K562 (cell line): ENCODE data around the gene TIPIN. TPM values are rescaled to one million over a fixed set of nuclear protein-coding genes. Genes with fewer than 3 reads are reported as not detected.
A peak's percentile ranks its signal among the peaks of the same experiment; 100 is the strongest.

Source experiments
- ATAC-seq: fragments of 200-7000 bp; cut with Tn5 transposase; 3 replicates; pipeline ENCODE4 v1.9.1; 2020; ENCODE audit warnings: moderate library complexity
- BruUV-seq: library from RNA; stranded (reverse); fragments of 400-500 nt; replicated peaks from 2 replicates; lab custom pipeline; 2021; lab: Mats Ljungman, UMichigan
- CTCF ChIA-PET: fragments of 300-600 bp; formaldehyde crosslinking; extraction: SDS; loops from one replicate; lab custom pipeline; 2021; ENCODE audit warnings: low intra/inter-chr PET ratio; lab: Yijun Ruan, JAX
- POLR2A ChIA-PET: fragments of 300-600, 350-650 bp; sonication (Branson Sonifier 250); formaldehyde crosslinking; extraction: SDS; loops from one replicate; lab custom pipeline; 2021; ENCODE audit warnings: antibody characterized with exemption, inconsistent platforms; lab: Yijun Ruan, JAX
- DNase-seq, 4 experiments: peaks; one replicate each; pipeline versions ENCODE4 v3.0.0 to v3.0.0-alpha.2; 2011 to 2018; ENCODE audit warnings: low spot score in 3 of 4, mixed read lengths in 3 of 4; ENCODE audit errors: extremely low read depth in 1 of 4
- FAIRE-seq: peaks from 2 replicates; lab custom pipeline; 2011; peaks lifted over from hg19 to GRCh38; lab: Jason Lieb, UNC
- H2AFZ ChIP-seq: 2 replicates; pipeline ENCODE4 v1.6.0; 2011; ENCODE audit warnings: low read depth, low read length, control low read depth, inconsistent platforms
- H3K27ac ChIP-seq: fragments of 200-600 bp; 3 replicates; pipeline ENCODE4 v1.8.0; 2011; ENCODE audit warnings: low read depth, mild to moderate bottlenecking, control low read depth, inconsistent platforms, low read length, moderate library complexity, mixed read lengths; ENCODE audit errors: extremely low read depth
- H3K27me3 ChIP-seq, 2 experiments: fragments of 300-600 bp in 1 of 2; 2 replicates in 1 of 2; 3 replicates in 1 of 2; pipeline versions ENCODE4 v1.6.0 to v1.8.0; 2011; ENCODE audit warnings: inconsistent platforms in 2 of 2, low read length in 2 of 2, mild to moderate bottlenecking in 1 of 2, mixed read lengths in 1 of 2, moderate library complexity in 1 of 2; ENCODE audit not compliant: control insufficient read depth in 2 of 2, insufficient read depth in 2 of 2
- H3K36me3 ChIP-seq: fragments of 300-600 bp; 3 replicates; pipeline ENCODE4 v1.8.0; 2011; ENCODE audit warnings: mild to moderate bottlenecking, low read length, inconsistent platforms; ENCODE audit not compliant: control insufficient read depth, insufficient read depth
- H3K4me1 ChIP-seq, 2 experiments: fragments of 200-600 bp in 1 of 2; replicated peaks in 1 of 2; 2 replicates in 1 of 2; 3 replicates in 1 of 2; pipeline versions ENCODE4 v1.5.1 to v1.8.0; 2011; ENCODE audit warnings: inconsistent platforms in 2 of 2, low read length in 2 of 2, mild to moderate bottlenecking in 1 of 2, mixed read lengths in 1 of 2, moderate library complexity in 1 of 2; ENCODE audit not compliant: control insufficient read depth in 2 of 2, insufficient read depth in 2 of 2
- H3K4me2 ChIP-seq: 2 replicates; pipeline ENCODE4 v1.6.1; 2011; ENCODE audit warnings: low read length, control low read depth, inconsistent platforms, mixed read lengths; ENCODE audit not compliant: insufficient read depth
- H3K4me3 ChIP-seq: fragments of 200-600 bp; sonication (generic), shearing (Covaris generic); 2 replicates; pipeline ENCODE4 v1.5.1; 2016; ENCODE audit warnings: control low read depth, inconsistent platforms
- H3K79me2 ChIP-seq: fragments of 200-600 bp; 3 replicates; pipeline ENCODE4 v1.8.0; 2011; ENCODE audit warnings: low read length, inconsistent platforms; ENCODE audit not compliant: control insufficient read depth, insufficient read depth
- H3K9ac ChIP-seq, 2 experiments: 2 replicates each; pipeline versions ENCODE4 v1.6.0 to v1.6.1; 2011; ENCODE audit warnings: low read depth in 2 of 2, low read length in 2 of 2, control low read depth in 1 of 2, inconsistent platforms in 1 of 2, mild to moderate bottlenecking in 1 of 2, mixed read lengths in 1 of 2; ENCODE audit not compliant: insufficient read depth in 1 of 2
- H3K9me1 ChIP-seq: one replicate; pipeline ENCODE4 v1.6.0; 2011; ENCODE audit warnings: inconsistent platforms, mild to moderate bottlenecking, low read length, moderate library complexity; ENCODE audit not compliant: control insufficient read depth, insufficient read depth
- H3K9me3 ChIP-seq: replicated peaks from 2 replicates; pipeline ENCODE4 v1.5.1; 2011; ENCODE audit warnings: low read depth, low read length, inconsistent platforms; ENCODE audit not compliant: control insufficient read depth, insufficient read depth
- H4K20me1 ChIP-seq: replicated peaks from 2 replicates; pipeline ENCODE4 v1.6.1; 2011; ENCODE audit warnings: low read length, inconsistent platforms, mixed read lengths; ENCODE audit not compliant: control insufficient read depth, insufficient read depth
- ASH1L ChIP-seq: fragments of 450-650 bp; IDR thresholded peaks from 2 replicates; pipeline ENCODE4 v1.6.1; 2018; ENCODE audit warnings: borderline replicate concordance, mild to moderate bottlenecking, low read depth; ENCODE audit not compliant: partially characterized antibody
- CTCF ChIP-seq, 3 experiments: IDR thresholded peaks in 2 of 3; conservative IDR thresholded peaks in 1 of 3; 2 replicates each; pipeline ENCODE4 v1.5.1; 2011 to 2012; ENCODE audit warnings: low read length in 3 of 3, mild to moderate bottlenecking in 3 of 3, control low read depth in 2 of 3, improper control_type of control experiment in 1 of 3, inconsistent platforms in 1 of 3, low read depth in 1 of 3, mixed read lengths in 1 of 3, moderate library complexity in 1 of 3; ENCODE audit not compliant: insufficient read depth in 2 of 3
- FOS ChIP-seq: IDR thresholded peaks from 3 replicates; pipeline ENCODE4 v1.6.1; 2011; ENCODE audit not compliant: insufficient read length; ENCODE audit errors: extremely low read depth
- GABPA ChIP-seq: fragments of 200-800 bp; sonication (Bioruptor generic); conservative IDR thresholded peaks from 2 replicates; pipeline ENCODE4 v1.6.1; 2016; ENCODE audit warnings: low read depth, missing genetic modification characterization, missing compliant biosample characterization
- HNRNPUL1 ChIP-seq: fragments of 200-400 bp; formaldehyde crosslinking; IDR thresholded peaks from 2 replicates; pipeline ENCODE4 v1.6.1; 2017; ENCODE audit warnings: low read length
- IRF2 ChIP-seq: sonication (generic); formaldehyde crosslinking; IDR thresholded peaks from 2 replicates; pipeline ENCODE4 v1.8.1; 2022; ENCODE audit warnings: mild to moderate bottlenecking, missing genetic modification reagents
- MEF2D ChIP-seq: conservative IDR thresholded peaks from 2 replicates; pipeline ENCODE4 v1.6.1; 2016; ENCODE audit warnings: low read depth, missing genetic modification characterization, missing compliant biosample characterization
- RBM17 ChIP-seq: fragments of 200-400 bp; formaldehyde crosslinking; IDR thresholded peaks from 2 replicates; pipeline ENCODE4 v1.6.1; 2017; ENCODE audit warnings: low read depth, mild to moderate bottlenecking, low read length, borderline replicate concordance
- SP1 ChIP-seq: sonication (generic); formaldehyde crosslinking; IDR thresholded peaks from 2 replicates; pipeline ENCODE4 v1.8.1; 2022; ENCODE audit warnings: mild to moderate bottlenecking, missing genetic modification reagents
- STAT5A ChIP-seq: IDR thresholded peaks from 2 replicates; pipeline ENCODE4 v1.6.1; 2012; ENCODE audit warnings: low read length, inconsistent platforms, borderline replicate concordance
- TARDBP ChIP-seq: fragments of 450-650 bp; IDR thresholded peaks from 2 replicates; pipeline ENCODE4 v1.6.1; 2016
- ZNF384 ChIP-seq: IDR thresholded peaks from 2 replicates; pipeline ENCODE4 v1.6.1; 2012; ENCODE audit warnings: low read depth, low read length, improper control_type of control experiment
- WGBS: fragments of 100-300 bp; shearing (Covaris generic); methylation state at CpG from one replicate; pipeline ENCODE4 v1.1.6; 2016; ENCODE audit warnings: low coverage, mixed read lengths; ENCODE audit not compliant: insufficient coverage; ENCODE audit errors: missing lambda C conversion rate; 5-methylcytosine and 5-hydroxymethylcytosine counted together
- in situ Hi-C: fragments of 300-500 bp; cut with MboI; formaldehyde crosslinking; loops from 4 replicates; pipeline ENCODE4 v1.15.0; 2018; ENCODE audit warnings: inconsistent platforms, mixed read lengths
- intact Hi-C: fragments of 100-400 bp; cut with micrococcal nuclease; formaldehyde crosslinking; loops from 2 replicates; pipeline ENCODE4 v1.14.2; 2022
- polyA plus RNA-seq, 8 experiments: library from polyadenylated mRNA; depleted of rRNA in 4 of 8; stranded (reverse) in 5 of 8; unstranded in 3 of 8; fragments of >200 nt; fragmentation: Nextera tagmentation in 2 of 8; fragmentation: Illumina TruSeq in 1 of 8; extraction: Ambion mirVana in 2 of 8; extraction: Trizol in 1 of 8; gene quantifications; 2 replicates each; pipeline versions ENCODE4 v1.2.1 to v1.2.3, GENCODE V29; 2011 to 2014; ENCODE audit warnings: inconsistent platforms in 1 of 8, missing spikeins in 1 of 8
- total RNA-seq, 7 experiments: library from RNA; depleted of rRNA in 6 of 7; stranded (reverse); fragments of >200 nt in 6 of 7; fragmentation: Illumina TruSeq in 2 of 7; extraction: Trizol in 2 of 7; gene quantifications; 2 replicates each; pipeline versions ENCODE4 v1.2.1 to v1.2.3, GENCODE V29; 2011 to 2021; ENCODE audit warnings: low replicate concordance in 1 of 7
- TF ChIP-seq, protein P1 (sequence below): fragments of 200-800 bp; sonication (Bioruptor generic); IDR thresholded peaks from 2 replicates; pipeline ENCODE4 v1.6.1; 2017; ENCODE audit warnings: missing genetic modification characterization, missing compliant biosample characterization

Gene TIPIN
- total and polyA plus RNA-seq, 9 of the 15 experiments (the other 6 are each of a cell fraction or from before 2014, with no cell fraction given) = 22.9 to 61.4 (median 42.0) TPM

DNA sequence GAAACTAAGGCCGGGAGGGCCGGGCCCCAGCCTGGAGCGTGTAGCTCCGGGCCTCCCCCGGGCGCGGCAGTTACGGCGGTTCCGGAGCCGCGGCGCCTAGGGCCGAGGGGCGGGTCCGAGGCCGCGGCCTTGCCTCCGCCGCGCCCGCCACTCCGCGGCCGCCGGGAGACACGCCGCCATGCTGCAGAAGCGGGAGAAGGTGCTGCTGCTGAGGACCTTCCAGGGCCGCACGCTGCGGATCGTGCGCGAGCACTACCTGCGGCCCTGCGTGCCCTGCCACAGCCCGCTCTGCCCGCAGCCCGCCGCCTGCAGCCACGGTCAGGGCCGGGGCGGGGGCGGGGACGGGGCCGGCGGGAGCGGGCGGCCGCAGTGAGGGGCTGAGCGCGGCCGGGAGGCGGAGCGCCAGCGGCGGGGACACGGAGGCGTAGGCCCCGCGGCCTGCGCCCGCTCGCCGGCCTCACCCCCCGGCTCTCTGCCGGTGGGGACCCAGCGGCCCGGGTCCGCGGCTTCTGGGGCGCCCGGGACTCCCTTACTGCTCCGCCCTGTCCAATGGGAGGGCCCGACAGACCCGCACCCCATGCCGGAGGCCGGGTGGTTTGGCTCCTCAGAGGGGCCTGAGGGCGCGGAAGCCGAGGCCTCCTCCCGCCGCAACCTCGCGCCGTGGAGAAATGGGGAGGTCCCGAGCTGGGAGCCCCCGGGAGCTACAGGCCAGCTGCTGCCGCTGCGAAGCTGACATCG is 62.9 kb downstream of the TIPIN start, which contains the start of gene DIS3L (continued):
- TF ChIP-seq MEF2D (no peak), TARDBP (no peak), STAT5A (no peak)
- TF ChIP-seq, protein P1, sequence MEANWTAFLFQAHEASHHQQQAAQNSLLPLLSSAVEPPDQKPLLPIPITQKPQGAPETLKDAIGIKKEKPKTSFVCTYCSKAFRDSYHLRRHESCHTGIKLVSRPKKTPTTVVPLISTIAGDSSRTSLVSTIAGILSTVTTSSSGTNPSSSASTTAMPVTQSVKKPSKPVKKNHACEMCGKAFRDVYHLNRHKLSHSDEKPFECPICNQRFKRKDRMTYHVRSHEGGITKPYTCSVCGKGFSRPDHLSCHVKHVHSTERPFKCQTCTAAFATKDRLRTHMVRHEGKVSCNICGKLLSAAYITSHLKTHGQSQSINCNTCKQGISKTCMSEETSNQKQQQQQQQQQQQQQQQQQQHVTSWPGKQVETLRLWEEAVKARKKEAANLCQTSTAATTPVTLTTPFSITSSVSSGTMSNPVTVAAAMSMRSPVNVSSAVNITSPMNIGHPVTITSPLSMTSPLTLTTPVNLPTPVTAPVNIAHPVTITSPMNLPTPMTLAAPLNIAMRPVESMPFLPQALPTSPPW (CRISPR knock-in tag) = peak; percentile 48; the same call in 1 of the 2 replicates

DNA sequence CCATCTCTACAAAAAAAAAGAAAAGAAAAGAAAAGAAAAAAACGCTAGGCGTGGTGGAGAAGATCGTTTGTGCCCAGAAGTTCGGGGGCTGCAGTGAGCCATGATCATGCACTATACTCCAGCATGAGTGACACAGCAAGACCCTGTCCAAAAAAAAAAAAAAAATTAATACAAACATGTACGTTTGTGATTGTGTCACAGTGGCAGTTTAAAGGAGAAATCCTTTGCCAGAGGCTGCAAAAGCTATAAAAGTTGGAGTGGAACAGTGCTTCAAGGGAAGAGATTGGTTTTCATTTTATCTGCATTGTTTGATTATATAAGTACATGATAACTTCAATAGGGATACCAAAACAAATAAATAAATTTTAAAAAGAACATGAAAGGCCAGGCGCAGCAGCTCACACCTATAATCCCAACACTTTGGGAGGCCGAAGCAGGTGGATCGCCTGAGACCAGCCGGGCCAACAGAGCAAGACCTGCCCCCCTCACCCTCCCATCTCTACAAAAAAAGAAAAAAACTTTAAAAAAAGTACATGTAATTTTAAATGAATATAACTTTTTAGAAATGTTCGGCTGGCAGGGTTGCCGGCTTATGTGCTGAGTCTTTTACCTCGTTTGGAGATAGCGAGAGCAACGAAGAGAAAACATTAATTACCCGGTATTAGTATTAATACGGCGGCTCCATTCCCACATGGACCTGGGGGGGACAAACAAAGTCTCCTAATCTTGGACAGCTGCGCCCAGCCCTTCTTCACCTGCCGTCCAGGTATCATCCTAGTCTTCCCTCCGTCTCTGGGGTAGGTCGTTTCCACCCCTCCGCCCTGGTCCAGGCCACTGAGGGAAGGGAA is 63.7 kb downstream of the TIPIN start:
- Histone ChIP-seq H3K36me3 (peaks cover 14% of the 10 kb centered on the region), H3K4me2 (peak overlapping the region; percentile 96), H3K9me3 (no peaks in the 10 kb centered on the region), H4K20me1 (peaks cover 3% of the 10 kb centered on the region; the same call in 1 of the 2 replicates), H3K27ac (peak overlapping the region; percentile 82), H3K79me2 (peaks cover 22% of the 10 kb centered on the region), H2AFZ (peak overlapping the region; percentile 91), H3K9ac (peak overlapping the region; percentile 85 to 97), H3K9me1 (no peaks in the 10 kb centered on the region), H3K27me3 (no peaks in the 10 kb centered on the region), H3K4me3 (peak overlapping the region; percentile 45), H3K4me1 (peaks cover 17 to 20% of the 10 kb centered on the region in 2 experiments)
- intact Hi-C loops = loop anchor here (5.0 kb wide), 1 partner anchor 205 kb away; the partner anchor contains the start of gene SNAPC5
- ATAC-seq (no peak), FAIRE-seq (no peak), DNase-seq (no peak)
- TSS peak; percentile 71 for BruUV-seq
- in situ Hi-C loops = no loop called here
- WGBS = 11% methylated on average over 19 of the region's 22 CpGs
- ChIA-PET POLR2A (interaction anchor here (0.6 to 0.7 kb wide), 4 partner anchors 23 to 415 kb away, joined by 3 to 4 read pairs (median 4); no protein-coding TSS in a partner anchor), CTCF (no interaction called here)
- no peak for TF ChIP-seq IRF2
- TF ChIP-seq ASH1L = no peak
- no peak for TF ChIP-seq CTCF (IDR thresholded peaks at IDR 0.05 in 2 of 3, conservative IDR thresholded peaks at IDR 0.05 in 1 of 3; ENCODE audit: insufficient read depth in 2 of 3, low read depth in 1 of 3, low read length in 3 of 3)
- no peak for TF ChIP-seq RBM17
- TF ChIP-seq GABPA (tag) = no peak
- peak; percentile 72 for TF ChIP-seq ZNF384
- TF ChIP-seq SP1 = peak; percentile 53; the same call in 1 of the 2 replicates
- no peak for TF ChIP-seq FOS
- TF ChIP-seq HNRNPUL1 = no peak
